GM20000 (cell line): ENCODE data around the gene UBE2E3.

Source experiments
- DNase-seq: peaks from one replicate; pipeline ENCODE4 v3.0.0; 2012; ENCODE audit warnings: low spot score
- CTCF ChIP-seq: IDR thresholded peaks from 2 replicates; pipeline ENCODE4 v1.5.1; 2012; ENCODE audit warnings: mild to moderate bottlenecking, control low read depth; ENCODE audit errors: extremely low read depth, missing control alignments

The UBE2E3 gene

GRCh38 chr2:180960982-180961381 is 19.4 kb upstream of the UBE2E3 start:
- TF ChIP-seq CTCF: no peak
- no peak for DNase-seq

DNA sequence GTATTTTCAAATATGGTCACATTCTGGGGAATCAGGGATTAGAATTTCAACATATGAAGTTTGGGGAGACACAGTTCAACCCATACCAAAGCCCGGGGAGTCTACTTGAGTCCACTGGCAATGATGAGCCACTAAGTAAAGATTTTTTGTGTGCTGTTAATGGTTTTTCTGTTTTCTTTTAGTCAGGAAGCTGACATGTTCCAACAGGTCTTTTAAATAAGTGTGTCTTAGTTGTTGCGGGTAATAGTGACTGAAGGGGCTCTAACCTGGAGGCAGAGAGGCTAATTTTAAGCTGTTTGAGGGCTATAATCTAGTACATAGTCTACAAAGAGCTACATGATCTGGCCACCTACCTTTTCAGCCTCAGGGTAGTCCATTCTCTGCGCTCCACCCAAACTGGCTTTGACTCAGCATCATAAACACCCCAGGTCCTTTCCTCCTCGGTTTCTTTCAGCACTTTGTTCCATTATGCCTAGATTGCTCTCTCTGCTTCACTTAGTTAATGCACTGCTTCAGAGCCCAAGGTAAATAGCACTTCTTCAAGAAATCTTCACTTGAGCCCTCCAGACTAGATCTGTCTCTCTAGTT is 17.6 kb upstream of the UBE2E3 start:
- no peak for DNase-seq
- no peak for TF ChIP-seq CTCF

DNA sequence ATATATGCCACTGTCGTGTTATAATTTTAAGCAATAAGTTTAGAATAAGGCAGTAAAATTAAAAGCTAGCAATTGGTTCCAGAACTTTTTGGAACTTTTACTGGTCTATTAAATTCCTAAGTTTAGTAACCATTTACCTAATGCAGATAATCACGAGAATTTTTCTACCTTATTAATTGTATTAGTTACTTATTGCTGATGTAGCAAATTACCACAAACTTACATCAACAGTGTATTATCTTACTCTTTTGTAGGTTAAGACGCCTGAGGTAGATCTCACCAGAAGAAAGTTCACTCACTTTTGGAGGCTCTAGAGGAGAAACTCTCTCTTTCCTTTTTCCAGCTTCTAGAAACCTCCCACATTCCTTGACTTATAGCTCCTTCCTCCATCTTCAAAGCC is 14.0 kb upstream of the UBE2E3 start:
- DNase-seq: no peak
- no peak for TF ChIP-seq CTCF

GRCh38 chr2:180969124-180969523 is 11.3 kb upstream of the UBE2E3 start:
- DNase-seq: no peak
- no peak for TF ChIP-seq CTCF

- no peak for TF ChIP-seq CTCF
- no peak for DNase-seq
These were observed 10.4 kb upstream of the UBE2E3 start for GRCh38 chr2:180970016-180970415.

DNA sequence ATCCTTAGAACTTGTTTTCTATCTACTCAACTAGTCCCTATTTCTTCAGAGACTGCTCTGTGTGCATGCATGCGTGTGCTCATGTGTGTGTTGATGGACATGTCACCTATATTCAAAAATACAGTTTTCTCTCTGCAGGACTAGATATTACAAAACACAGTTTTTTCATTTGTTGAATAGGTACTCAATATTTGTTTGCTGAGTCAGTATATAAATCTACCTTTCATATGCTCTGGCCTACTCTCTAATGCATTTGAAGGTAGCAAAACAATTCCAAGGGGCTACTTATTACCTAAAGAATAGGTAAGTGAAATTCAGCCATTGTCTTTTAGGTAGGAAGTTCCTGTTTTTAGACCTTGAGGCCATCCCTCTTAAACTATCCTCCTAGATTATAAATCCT is 8.6 kb upstream of the UBE2E3 start:
- no peak for TF ChIP-seq CTCF
- DNase-seq: no peak

DNA sequence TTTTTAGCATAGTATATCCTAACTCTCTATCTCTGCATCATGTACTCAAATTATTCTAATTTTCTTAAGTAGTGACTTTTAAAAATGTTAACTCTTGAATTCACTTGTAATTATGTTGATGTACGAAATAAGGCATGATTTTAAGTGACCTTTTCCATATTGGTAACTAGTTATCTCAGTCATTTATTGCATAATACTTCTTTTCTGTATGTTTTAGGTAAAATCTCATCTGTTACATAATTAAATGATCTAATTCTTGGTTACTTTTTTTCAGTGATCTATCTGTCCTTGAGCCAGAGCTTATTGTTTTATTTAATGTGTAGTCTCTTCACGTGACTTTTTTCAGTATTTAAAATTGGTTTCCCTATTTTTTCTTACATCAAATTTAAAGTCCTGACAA is 4.8 kb upstream of the UBE2E3 start:
- TF ChIP-seq CTCF: no peak

More for the DNA sequence above, 4.8 kb upstream of the UBE2E3 start:
- no peak for DNase-seq
